HCT116 (cell line): ENCODE measurements around the gene ZNF655. TPM values are rescaled to one million over a fixed set of nuclear protein-coding genes. Genes with fewer than 3 reads are reported as not detected.

Source experiments
- ATAC-seq: fragments of 200-7000 bp; cut with Tn5 transposase; 2 replicates; pipeline ENCODE4 v1.9.1; 2020; ENCODE audit warnings: mild to moderate bottlenecking, moderate library complexity
- BruUV-seq: library from RNA; stranded (reverse); fragments of 400-500 nt; replicated peaks from 2 replicates; lab custom pipeline; 2021; lab: Mats Ljungman, UMichigan
- CTCF ChIA-PET: fragments of 300-600 bp; sonication (Branson Sonifier 250); formaldehyde crosslinking; loops from one replicate; lab custom pipeline; 2021; ENCODE audit warnings: antibody characterized with exemption; lab: Charles Lee
- POLR2A ChIA-PET: fragments of 300-600, 350-600 bp; sonication (Branson Sonifier 250); formaldehyde crosslinking; loops from one replicate; lab custom pipeline; 2021; ENCODE audit warnings: antibody characterized with exemption; lab: Charles Lee
- RAD21 ChIA-PET, 2 experiments: fragments of 300-600 bp; sonication (Branson Sonifier 250); formaldehyde crosslinking; loops; one replicate each; lab custom pipeline; 2023; ENCODE audit warnings: low total read pairs in 2 of 2; ENCODE audit not compliant: uncharacterized antibody in 2 of 2, unreplicated experiment in 2 of 2, low non-redundant PET in 1 of 2; lab: Charles Lee
- DNase-seq: peaks from one replicate; pipeline ENCODE4 v3.0.0-alpha.2; 2010; ENCODE audit warnings: low read depth, low spot score
- H2AFZ ChIP-seq: fragments of 200-600 bp; shearing (Covaris generic), sonication (generic); 2 replicates; pipeline ENCODE4 v1.6.1; 2017; ENCODE audit warnings: low read depth, mixed run types, mixed read lengths, antibody characterized with exemption, low read length; ENCODE audit not compliant: poor library complexity, severe bottlenecking
- H3K27ac ChIP-seq: 2 replicates; pipeline ENCODE4 v1.5.1; 2012; ENCODE audit warnings: low read depth, low read length
- H3K27me3 ChIP-seq: fragments of 200-600 bp; sonication (generic); 2 replicates; pipeline ENCODE4 v1.6.1; 2016; ENCODE audit warnings: mixed run types, low read length, mixed read lengths; ENCODE audit not compliant: insufficient read depth
- H3K36me3 ChIP-seq, 2 experiments: fragments of 200-500 bp in 1 of 2; fragments of 200-600 bp in 1 of 2; sonication (Bioruptor generic) in 1 of 2; sonication (generic) in 1 of 2; 2 replicates each; pipeline versions ENCODE4 v1.5.1 to v1.6.1; 2014 to 2016; ENCODE audit warnings: low read length in 2 of 2, inconsistent platforms in 1 of 2, mixed read lengths in 1 of 2, mixed run types in 1 of 2; ENCODE audit not compliant: insufficient read depth in 2 of 2, control insufficient read depth in 1 of 2
- H3K4me1 ChIP-seq, 2 experiments: fragments of 200-600 bp in 1 of 2; sonication (generic) in 1 of 2; 2 replicates each; pipeline versions ENCODE4 v1.5.1 to v1.6.1; 2012 to 2017; ENCODE audit warnings: low read length in 2 of 2, inconsistent platforms in 1 of 2, mild to moderate bottlenecking in 1 of 2, mixed read lengths in 1 of 2, mixed run types in 1 of 2, moderate library complexity in 1 of 2; ENCODE audit not compliant: insufficient read depth in 2 of 2, control insufficient read depth in 1 of 2
- H3K4me2 ChIP-seq: fragments of 200-600 bp; sonication (generic); 2 replicates; pipeline ENCODE4 v1.6.1; 2017; ENCODE audit warnings: mixed run types, low read length, mixed read lengths
- H3K4me3 ChIP-seq, 2 experiments: fragments of 200-600 bp in 1 of 2; sonication (generic) in 1 of 2; replicated peaks in 1 of 2; 2 replicates each; pipeline ENCODE4 v1.5.1; 2011 to 2016; ENCODE audit warnings: low read length in 2 of 2, control low read depth in 1 of 2, low read depth in 1 of 2, mild to moderate bottlenecking in 1 of 2, mixed read lengths in 1 of 2, mixed run types in 1 of 2
- H3K79me2 ChIP-seq: fragments of 200-600 bp; sonication (generic); 2 replicates; pipeline ENCODE4 v1.6.1; 2017; ENCODE audit warnings: mild to moderate bottlenecking, mixed run types, low read length, moderate library complexity, mixed read lengths; ENCODE audit not compliant: insufficient read depth
- H3K9ac ChIP-seq: fragments of 200-600 bp; sonication (generic); 2 replicates; pipeline ENCODE4 v1.6.1; 2016; ENCODE audit warnings: low read length, mixed read lengths
- H3K9me2 ChIP-seq: fragments of 200-600 bp; sonication (generic), shearing (Covaris generic); 2 replicates; pipeline ENCODE4 v1.6.1; 2017; ENCODE audit warnings: mixed run types, mild to moderate bottlenecking, moderate library complexity; ENCODE audit not compliant: insufficient read depth
- H3K9me3 ChIP-seq, 2 experiments: fragments of 200-500 bp in 1 of 2; fragments of 200-600 bp in 1 of 2; sonication (Bioruptor generic) in 1 of 2; sonication (generic) in 1 of 2; 2 replicates each; pipeline ENCODE4 v1.6.1; 2014 to 2017; ENCODE audit warnings: low read length in 2 of 2, mixed read lengths in 2 of 2, inconsistent platforms in 1 of 2, low read depth in 1 of 2, mild to moderate bottlenecking in 1 of 2, mixed run types in 1 of 2, moderate library complexity in 1 of 2; ENCODE audit not compliant: control insufficient read depth in 1 of 2, insufficient read depth in 1 of 2
- H4K20me1 ChIP-seq: fragments of 200-600 bp; sonication (generic), shearing (Covaris generic); 2 replicates; pipeline ENCODE4 v1.6.1; 2017; ENCODE audit warnings: mixed run types, mild to moderate bottlenecking, moderate library complexity; ENCODE audit not compliant: insufficient read depth
- CBX3 ChIP-seq: IDR thresholded peaks from 2 replicates; pipeline ENCODE4 v1.6.1; 2012; ENCODE audit warnings: low read depth
- CEBPB ChIP-seq: IDR thresholded peaks from 2 replicates; pipeline ENCODE4 v1.6.1; 2012; ENCODE audit warnings: low read depth
- CTCF ChIP-seq, 3 experiments: fragments of 200-600 bp in 1 of 3; sonication (generic) in 1 of 3; IDR thresholded peaks in 2 of 3; conservative IDR thresholded peaks in 1 of 3; 2 replicates each; pipeline ENCODE4 v1.5.1; 2012 to 2017; ENCODE audit warnings: low read depth in 2 of 3, low read length in 2 of 3, antibody characterized with exemption in 1 of 3, borderline replicate concordance in 1 of 3, control low read depth in 1 of 3, mild to moderate bottlenecking in 1 of 3, mixed read lengths in 1 of 3, mixed run types in 1 of 3, moderate library complexity in 1 of 3; ENCODE audit not compliant: insufficient read depth in 1 of 3
- ELF1 ChIP-seq: IDR thresholded peaks from 2 replicates; pipeline ENCODE4 v1.6.1; 2012; ENCODE audit warnings: low read depth, borderline replicate concordance
- EZH2 ChIP-seq: fragments of 200-600 bp; sonication (generic); IDR thresholded peaks from 2 replicates; pipeline ENCODE4 v1.6.1; 2017; ENCODE audit warnings: antibody characterized with exemption, mixed run types
- EZH2phosphoT487 ChIP-seq: fragments of 200-600 bp; IDR thresholded peaks from 2 replicates; pipeline ENCODE4 v1.6.1; 2018; ENCODE audit warnings: antibody characterized with exemption, borderline replicate concordance
- FOSL1 ChIP-seq: IDR thresholded peaks from 2 replicates; pipeline ENCODE4 v1.6.1; 2012; ENCODE audit warnings: low read depth
- JUND ChIP-seq: IDR thresholded peaks from 2 replicates; pipeline ENCODE4 v1.6.1; 2012
- POLR2A ChIP-seq: IDR thresholded peaks from 2 replicates; pipeline ENCODE4 v1.7.0; 2011; ENCODE audit warnings: borderline replicate concordance; ENCODE audit not compliant: insufficient read depth, insufficient read length; ENCODE audit errors: extremely low read depth
- POLR2AphosphoS5 ChIP-seq: IDR thresholded peaks from 2 replicates; pipeline ENCODE4 v1.6.1; 2011; ENCODE audit warnings: mild to moderate bottlenecking, low read depth, low read length, moderate library complexity
- RAD21 ChIP-seq: IDR thresholded peaks from 2 replicates; pipeline ENCODE4 v1.6.1; 2012; ENCODE audit warnings: low read depth, mild to moderate bottlenecking
- SIN3A ChIP-seq: IDR thresholded peaks from 2 replicates; pipeline ENCODE4 v1.6.1; 2012; ENCODE audit warnings: low read depth
- SP1 ChIP-seq: IDR thresholded peaks from 2 replicates; pipeline ENCODE4 v1.6.1; 2012; ENCODE audit warnings: low read depth
- SRF ChIP-seq: IDR thresholded peaks from 2 replicates; pipeline ENCODE4 v1.6.1; 2012; ENCODE audit warnings: low read depth
- TCF7L2 ChIP-seq: IDR thresholded peaks from 2 replicates; pipeline ENCODE4 v1.7.0; 2011; ENCODE audit warnings: borderline replicate concordance, inconsistent platforms; ENCODE audit not compliant: insufficient read depth, insufficient read length; ENCODE audit errors: extremely low read depth
- ZFX ChIP-seq: fragments of 450-650 bp; IDR thresholded peaks from 2 replicates; pipeline ENCODE4 v1.6.1; 2017
- ZNF274 ChIP-seq: fragments of 200-500 bp; sonication (Bioruptor generic); IDR thresholded peaks from 2 replicates; pipeline ENCODE4 v1.6.1; 2014; ENCODE audit warnings: mild to moderate bottlenecking, low read depth, low read length, inconsistent platforms
- intact Hi-C: fragments of 100-400 bp; cut with micrococcal nuclease; formaldehyde crosslinking; loops from 2 replicates; pipeline ENCODE4 v1.10.0; 2022
- total RNA-seq: library from RNA; stranded (reverse); gene quantifications from one replicate; pipeline ENCODE4 v1.2.1, GENCODE V29; 2021; ENCODE audit not compliant: unreplicated experiment
- TF ChIP-seq, protein P1 (sequence below): IDR thresholded peaks from 2 replicates; pipeline ENCODE4 v1.6.1; 2012
- TF ChIP-seq, protein P2 (sequence below): IDR thresholded peaks from 2 replicates; pipeline ENCODE4 v1.6.1; 2011; ENCODE audit warnings: mild to moderate bottlenecking, low read length, moderate library complexity; ENCODE audit not compliant: insufficient replicate concordance; ENCODE audit errors: extremely low read depth

ZNF655 gene
- total RNA-seq, 1 experiment from 2014 or later: 45.0 TPM

- no TSS peak for BruUV-seq
- DNase-seq (no peak), ATAC-seq (no peak)
- Histone ChIP-seq H3K9ac (no peak overlapping the region), H4K20me1 (peaks cover 3% of the 10 kb centered on the region; the same call in 1 of the 2 replicates), H2AFZ (no peak overlapping the region), H3K4me1 (no peaks in the 10 kb centered on the region), H3K36me3 (peaks cover 20 to 21% of the 10 kb centered on the region in 2 experiments; a peak in 3 of 4 replicates), H3K4me3 (no peak overlapping the region), H3K9me3 (no peaks in the 10 kb centered on the region), H3K9me2 (no peaks in the 10 kb centered on the region), H3K79me2 (peaks cover 11% of the 10 kb centered on the region), H3K4me2 (no peak overlapping the region), H3K27me3 (no peaks in the 10 kb centered on the region), H3K27ac (no peak overlapping the region)
- ChIA-PET RAD21 (no interaction called here), POLR2A (interaction anchor here (1.3 kb wide), 1 partner anchor 13 kb away, joined by 4 read pairs; the partner anchor contains the start of gene ZNF655), CTCF (no interaction called here)
- intact Hi-C loops: no loop called here
- TF ChIP-seq RAD21 (no peak), EZH2 (no peak), JUND (no peak), POLR2A (no peak), SP1 (no peak), FOSL1 (no peak), CEBPB (no peak), POLR2AphosphoS5 (no peak)
- TF ChIP-seq, protein P1, sequence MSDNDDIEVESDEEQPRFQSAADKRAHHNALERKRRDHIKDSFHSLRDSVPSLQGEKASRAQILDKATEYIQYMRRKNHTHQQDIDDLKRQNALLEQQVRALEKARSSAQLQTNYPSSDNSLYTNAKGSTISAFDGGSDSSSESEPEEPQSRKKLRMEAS: no peak
Measured at GRCh38 chr7:99571768-99572167, 13.3 kb downstream of the ZNF655 start.

DNA sequence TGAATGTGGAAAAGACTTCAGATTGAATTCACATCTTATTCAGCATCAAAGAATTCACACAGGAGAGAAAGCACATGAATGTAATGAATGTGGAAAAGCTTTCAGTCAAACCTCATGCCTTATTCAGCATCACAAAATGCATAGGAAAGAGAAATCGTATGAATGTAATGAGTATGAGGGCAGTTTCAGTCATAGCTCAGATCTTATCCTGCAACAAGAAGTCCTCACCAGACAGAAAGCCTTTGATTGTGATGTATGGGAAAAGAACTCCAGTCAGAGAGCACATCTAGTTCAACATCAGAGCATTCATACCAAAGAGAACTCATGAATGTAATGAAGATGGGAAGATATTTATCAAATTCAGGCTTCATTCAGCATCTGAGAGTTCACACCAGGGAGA is 14.8 kb downstream of the ZNF655 start:
- H3K9me2 ChIP-seq: no peaks in the 10 kb centered on the region
- RAD21 ChIA-PET: no interaction called here
- no peaks in the 10 kb centered on the region for H3K9me3 ChIP-seq
- H4K20me1 ChIP-seq: peaks cover 3% of the 10 kb centered on the region; the same call in 1 of the 2 replicates
- no peak for DNase-seq
- H3K9ac ChIP-seq: no peak overlapping the region
- no peak overlapping the region for H3K27ac ChIP-seq
- H3K4me1 ChIP-seq: no peaks in the 10 kb centered on the region
- CTCF ChIA-PET: no interaction called here
- POLR2A ChIA-PET: no interaction called here
- H3K36me3 ChIP-seq: peaks cover 20 to 21% of the 10 kb centered on the region in 2 experiments; a peak in 3 of 4 replicates
- no TSS peak for BruUV-seq
- no peak overlapping the region for H3K4me2 ChIP-seq
- no peak overlapping the region for H2AFZ ChIP-seq
- H3K4me3 ChIP-seq: no peak overlapping the region
- peaks cover 8% of the 10 kb centered on the region; the same call in 1 of the 2 replicates for H3K79me2 ChIP-seq
- intact Hi-C loops: no loop called here
- no peak for ATAC-seq
- H3K27me3 ChIP-seq: no peaks in the 10 kb centered on the region
- TF ChIP-seq CTCF (IDR thresholded peaks at IDR 0.05 in 2 of 3, conservative IDR thresholded peaks at IDR 0.05 in 1 of 3; ENCODE audit: borderline replicate concordance in 1 of 3, insufficient read depth in 1 of 3, low read depth in 2 of 3, low read length in 2 of 3): no peak
- TF ChIP-seq RAD21: no peak
- no peak for TF ChIP-seq SIN3A
- no peak for TF ChIP-seq JUND
- TF ChIP-seq SP1: no peak
- no peak for TF ChIP-seq POLR2A
- no peak for TF ChIP-seq ELF1
- no peak for TF ChIP-seq SRF
- no peak for TF ChIP-seq TCF7L2
- TF ChIP-seq EZH2phosphoT487: no peak
- TF ChIP-seq ZNF274: no peak
- TF ChIP-seq CBX3: no peak
- TF ChIP-seq, protein P2, sequence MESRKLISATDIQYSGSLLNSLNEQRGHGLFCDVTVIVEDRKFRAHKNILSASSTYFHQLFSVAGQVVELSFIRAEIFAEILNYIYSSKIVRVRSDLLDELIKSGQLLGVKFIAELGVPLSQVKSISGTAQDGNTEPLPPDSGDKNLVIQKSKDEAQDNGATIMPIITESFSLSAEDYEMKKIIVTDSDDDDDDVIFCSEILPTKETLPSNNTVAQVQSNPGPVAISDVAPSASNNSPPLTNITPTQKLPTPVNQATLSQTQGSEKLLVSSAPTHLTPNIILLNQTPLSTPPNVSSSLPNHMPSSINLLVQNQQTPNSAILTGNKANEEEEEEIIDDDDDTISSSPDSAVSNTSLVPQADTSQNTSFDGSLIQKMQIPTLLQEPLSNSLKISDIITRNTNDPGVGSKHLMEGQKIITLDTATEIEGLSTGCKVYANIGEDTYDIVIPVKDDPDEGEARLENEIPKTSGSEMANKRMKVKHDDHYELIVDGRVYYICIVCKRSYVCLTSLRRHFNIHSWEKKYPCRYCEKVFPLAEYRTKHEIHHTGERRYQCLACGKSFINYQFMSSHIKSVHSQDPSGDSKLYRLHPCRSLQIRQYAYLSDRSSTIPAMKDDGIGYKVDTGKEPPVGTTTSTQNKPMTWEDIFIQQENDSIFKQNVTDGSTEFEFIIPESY: no peak
- no peak for TF ChIP-seq ZFX
